Measurements from ENCODE around the gene SCLT1.

Gene SCLT1

DNA sequence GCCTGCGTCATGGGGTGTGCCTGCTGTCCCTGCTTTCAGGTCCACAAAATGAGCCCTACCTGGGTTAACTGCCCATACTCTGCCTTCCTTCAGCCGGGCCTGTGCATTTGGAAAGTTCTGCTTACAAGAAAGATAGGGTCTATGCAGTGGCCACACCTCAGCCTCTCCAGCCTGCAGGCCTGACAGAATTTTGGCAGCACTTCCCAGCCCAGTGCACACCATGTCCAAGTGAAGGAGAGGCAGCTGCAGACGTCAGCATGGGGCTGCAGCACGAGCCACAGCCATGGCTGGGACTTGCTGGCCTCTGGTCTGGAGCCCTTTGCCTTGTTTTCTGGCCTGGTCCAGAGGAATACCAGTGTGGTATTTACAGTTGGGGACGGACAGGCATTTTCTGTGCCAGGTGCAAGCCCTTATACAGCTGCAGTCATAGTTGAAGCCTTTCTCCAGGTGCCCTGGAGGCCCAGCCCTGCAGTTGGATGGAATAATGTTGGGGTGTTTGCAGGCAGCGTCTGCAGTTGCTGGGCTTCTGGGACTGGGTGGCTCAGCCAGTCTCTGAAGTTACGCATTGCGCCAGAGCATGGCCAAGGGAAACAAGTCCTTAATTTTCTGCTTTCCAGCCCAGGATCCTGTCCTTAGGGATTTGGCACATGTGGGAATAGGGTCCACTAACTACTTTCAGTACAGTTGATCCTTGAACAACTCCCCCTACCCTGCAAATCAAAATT is 257.7 kb downstream of the SCLT1 start:
- FAIRE-seq: no peak

Data from G401.6 (cell line).